WTC11 (cell line): ENCODE results near the gene FOXJ1. TPM values are rescaled to one million over a fixed set of nuclear protein-coding genes. Genes with fewer than 3 reads are reported as not detected.

Experiments used
- ATAC-seq: fragments of 200-7000 bp; cut with Tn5 transposase; 2 replicates; pipeline ENCODE4 v1.10.0; 2021; ENCODE audit warnings: mild to moderate bottlenecking, moderate library complexity
- CTCF ChIA-PET: fragments of 300-600 bp; sonication (Branson Sonifier 250); formaldehyde crosslinking; loops from one replicate; lab custom pipeline; 2021; ENCODE audit warnings: antibody characterized with exemption; lab: Charles Lee
- POLR2A ChIA-PET: fragments of 350-600 bp; sonication (Branson Sonifier 250); formaldehyde crosslinking; loops from one replicate; lab custom pipeline; 2021; ENCODE audit warnings: antibody characterized with exemption; lab: Charles Lee
- DNase-seq: peaks from one replicate; pipeline ENCODE4 v3.0.0; 2021; ENCODE audit warnings: low spot score
- H3K27ac Mint-ChIP-seq: 2 replicates; pipeline ENCODE4 v1.8.0; 2021; ENCODE audit warnings: mixed read lengths
- H3K27me3 Mint-ChIP-seq: 2 replicates; pipeline ENCODE4 v1.8.0; 2021; ENCODE audit warnings: low read depth, mild to moderate bottlenecking, moderate library complexity, mixed read lengths
- H3K36me3 Mint-ChIP-seq: 2 replicates; pipeline ENCODE4 v1.8.0; 2021; ENCODE audit warnings: mixed read lengths
- H3K4me1 Mint-ChIP-seq: 2 replicates; pipeline ENCODE4 v1.8.0; 2022; ENCODE audit warnings: mixed read lengths
- H3K4me3 Mint-ChIP-seq: 2 replicates; pipeline ENCODE4 v1.8.0; 2021; ENCODE audit warnings: mild to moderate bottlenecking, moderate library complexity, mixed read lengths
- H3K9me3 Mint-ChIP-seq: 2 replicates; pipeline ENCODE4 v1.8.0; 2021; ENCODE audit warnings: mixed read lengths
- ATF1 ChIP-seq: sonication (generic); formaldehyde crosslinking; IDR thresholded peaks from 2 replicates; pipeline ENCODE4 v1.8.1; 2023; ENCODE audit warnings: mild to moderate bottlenecking, moderate library complexity, missing genetic modification reagents
- CBFB ChIP-seq: sonication (generic); formaldehyde crosslinking; IDR thresholded peaks from 2 replicates; pipeline ENCODE4 v1.8.1; 2022; ENCODE audit warnings: mild to moderate bottlenecking, low read depth, missing genetic modification reagents
- ESRRA ChIP-seq: sonication (generic); formaldehyde crosslinking; IDR thresholded peaks from 2 replicates; pipeline ENCODE4 v1.8.1; 2022; ENCODE audit warnings: mild to moderate bottlenecking, missing genetic modification reagents, borderline replicate concordance
- GRHL2 ChIP-seq: fragments of 250-450 bp; sonication (Bioruptor Pico); IDR thresholded peaks from 2 replicates; pipeline ENCODE4 v1.8.0; 2022; ENCODE audit warnings: mild to moderate bottlenecking, moderate library complexity; ENCODE audit not compliant: insufficient replicate concordance, severe bottlenecking
- GTF2I ChIP-seq: fragments of 250-450 bp; sonication (Bioruptor Pico); conservative IDR thresholded peaks from 2 replicates; pipeline ENCODE4 v1.4.0; 2021; ENCODE audit warnings: mild to moderate bottlenecking
- KAT7 ChIP-seq: sonication (generic); formaldehyde crosslinking; IDR thresholded peaks from 2 replicates; pipeline ENCODE4 v1.8.1; 2023; ENCODE audit warnings: missing genetic modification reagents, mild to moderate bottlenecking, borderline replicate concordance
- RELA ChIP-seq: sonication (generic); formaldehyde crosslinking; IDR thresholded peaks from 2 replicates; pipeline ENCODE4 v1.8.1; 2022; ENCODE audit warnings: missing genetic modification reagents, mild to moderate bottlenecking, borderline replicate concordance
- RORB ChIP-seq: fragments of 250-450 bp; sonication (Bioruptor Pico); IDR thresholded peaks from 2 replicates; pipeline ENCODE4 v1.9.0; 2021; ENCODE audit warnings: mild to moderate bottlenecking
- ZNF263 ChIP-seq: sonication (generic); formaldehyde crosslinking; IDR thresholded peaks from 2 replicates; pipeline ENCODE4 v1.8.1; 2022; ENCODE audit warnings: low read depth, mild to moderate bottlenecking, moderate library complexity, missing genetic modification reagents
- ZNF317 ChIP-seq: sonication (generic); formaldehyde crosslinking; IDR thresholded peaks from 2 replicates; pipeline ENCODE4 v1.8.1; 2023; ENCODE audit warnings: low read depth, mild to moderate bottlenecking, moderate library complexity, missing genetic modification reagents, borderline replicate concordance
- ZNF396 ChIP-seq: fragments of 250-450 bp; sonication (Bioruptor Pico); IDR thresholded peaks from 2 replicates; pipeline ENCODE4 v1.8.0; 2021; ENCODE audit warnings: mild to moderate bottlenecking, moderate library complexity, borderline replicate concordance
- ZNF671 ChIP-seq: fragments of 250-450 bp; sonication (Bioruptor Pico); IDR thresholded peaks from 2 replicates; pipeline ENCODE4 v1.8.0; 2021; ENCODE audit warnings: mild to moderate bottlenecking
- total RNA-seq: library from RNA; stranded (reverse); gene quantifications from 3 replicates; pipeline ENCODE4 v1.2.3, GENCODE V29; 2021
- TF ChIP-seq, protein P1 (sequence below): sonication (generic); formaldehyde crosslinking; IDR thresholded peaks from 2 replicates; pipeline ENCODE4 v1.8.0; 2022; ENCODE audit warnings: missing genetic modification reagents
- TF ChIP-seq, protein P2 (sequence below): sonication (generic); formaldehyde crosslinking; IDR thresholded peaks from 2 replicates; pipeline ENCODE4 v1.8.1; 2023; ENCODE audit warnings: mild to moderate bottlenecking, missing genetic modification reagents
- TF ChIP-seq, protein P3 (sequence below): sonication (generic); formaldehyde crosslinking; IDR thresholded peaks from 2 replicates; pipeline ENCODE4 v1.8.1; 2022; ENCODE audit warnings: mild to moderate bottlenecking, moderate library complexity, missing genetic modification reagents
- TF ChIP-seq, protein P4 (sequence below): fragments of 250-450 bp; sonication (Bioruptor Pico); IDR thresholded peaks from 2 replicates; pipeline ENCODE4 v1.8.0; 2021; ENCODE audit warnings: mild to moderate bottlenecking
- TF ChIP-seq, protein P5 (sequence below): fragments of 250-450 bp; sonication (Bioruptor Pico); IDR thresholded peaks from 2 replicates; pipeline ENCODE4 v2.1.2; 2022; ENCODE audit warnings: mild to moderate bottlenecking, moderate library complexity
- TF ChIP-seq, protein P6 (sequence below): fragments of 250-450 bp; sonication (Bioruptor Pico); IDR thresholded peaks from 2 replicates; pipeline ENCODE4 v1.9.0; 2021; ENCODE audit warnings: mild to moderate bottlenecking
- TF ChIP-seq, protein P7 (sequence below): sonication (generic); formaldehyde crosslinking; IDR thresholded peaks from 2 replicates; pipeline ENCODE4 v1.8.0; 2023; ENCODE audit warnings: mild to moderate bottlenecking, missing genetic modification reagents
- TF ChIP-seq, protein P8 (sequence below): sonication (generic); formaldehyde crosslinking; IDR thresholded peaks from 2 replicates; pipeline ENCODE4 v1.8.1; 2022; ENCODE audit warnings: low read depth, mild to moderate bottlenecking, moderate library complexity, missing genetic modification reagents, borderline replicate concordance

FOXJ1 gene
- total RNA-seq, 1 experiment from 2014 or later: 11.8 TPM

DNA sequence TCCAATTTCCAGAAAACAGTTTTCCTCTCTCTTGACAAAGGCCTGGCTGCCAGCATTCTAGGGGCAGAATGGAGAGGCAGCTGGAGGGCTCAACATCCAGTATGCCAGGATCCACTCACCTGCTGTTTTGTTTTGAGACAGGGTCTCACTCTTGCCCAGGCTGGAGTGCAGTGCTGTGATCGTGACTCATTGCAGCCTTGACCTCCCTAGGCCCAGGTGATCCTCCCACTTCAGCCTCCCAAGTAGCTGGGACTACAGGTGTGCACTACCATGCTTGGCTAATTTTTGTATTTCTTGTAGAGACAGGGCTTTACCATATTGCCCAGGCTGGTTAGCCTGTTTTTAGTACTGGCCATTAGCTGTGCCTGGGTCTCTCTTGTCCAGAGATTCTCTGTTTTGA, 29.1 kb upstream of the FOXJ1 start:
- Mint-ChIP-seq H3K36me3 (no peaks in the 10 kb centered on the region), H3K4me1 (peaks cover 3% of the 10 kb centered on the region; the same call in 1 of the 2 replicates), H3K4me3 (no peak overlapping the region), H3K27ac (no peak overlapping the region), H3K9me3 (no peaks in the 10 kb centered on the region), H3K27me3 (no peaks in the 10 kb centered on the region)
- no peak for TF ChIP-seq ESRRA (CRISPR knock-in tag)
- TF ChIP-seq, protein P1, sequence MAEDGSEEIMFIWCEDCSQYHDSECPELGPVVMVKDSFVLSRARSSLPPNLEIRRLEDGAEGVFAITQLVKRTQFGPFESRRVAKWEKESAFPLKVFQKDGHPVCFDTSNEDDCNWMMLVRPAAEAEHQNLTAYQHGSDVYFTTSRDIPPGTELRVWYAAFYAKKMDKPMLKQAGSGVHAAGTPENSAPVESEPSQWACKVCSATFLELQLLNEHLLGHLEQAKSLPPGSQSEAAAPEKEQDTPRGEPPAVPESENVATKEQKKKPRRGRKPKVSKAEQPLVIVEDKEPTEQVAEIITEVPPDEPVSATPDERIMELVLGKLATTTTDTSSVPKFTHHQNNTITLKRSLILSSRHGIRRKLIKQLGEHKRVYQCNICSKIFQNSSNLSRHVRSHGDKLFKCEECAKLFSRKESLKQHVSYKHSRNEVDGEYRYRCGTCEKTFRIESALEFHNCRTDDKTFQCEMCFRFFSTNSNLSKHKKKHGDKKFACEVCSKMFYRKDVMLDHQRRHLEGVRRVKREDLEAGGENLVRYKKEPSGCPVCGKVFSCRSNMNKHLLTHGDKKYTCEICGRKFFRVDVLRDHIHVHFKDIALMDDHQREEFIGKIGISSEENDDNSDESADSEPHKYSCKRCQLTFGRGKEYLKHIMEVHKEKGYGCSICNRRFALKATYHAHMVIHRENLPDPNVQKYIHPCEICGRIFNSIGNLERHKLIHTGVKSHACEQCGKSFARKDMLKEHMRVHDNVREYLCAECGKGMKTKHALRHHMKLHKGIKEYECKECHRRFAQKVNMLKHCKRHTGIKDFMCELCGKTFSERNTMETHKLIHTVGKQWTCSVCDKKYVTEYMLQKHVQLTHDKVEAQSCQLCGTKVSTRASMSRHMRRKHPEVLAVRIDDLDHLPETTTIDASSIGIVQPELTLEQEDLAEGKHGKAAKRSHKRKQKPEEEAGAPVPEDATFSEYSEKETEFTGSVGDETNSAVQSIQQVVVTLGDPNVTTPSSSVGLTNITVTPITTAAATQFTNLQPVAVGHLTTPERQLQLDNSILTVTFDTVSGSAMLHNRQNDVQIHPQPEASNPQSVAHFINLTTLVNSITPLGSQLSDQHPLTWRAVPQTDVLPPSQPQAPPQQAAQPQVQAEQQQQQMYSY: no peak
- TF ChIP-seq, protein P2, sequence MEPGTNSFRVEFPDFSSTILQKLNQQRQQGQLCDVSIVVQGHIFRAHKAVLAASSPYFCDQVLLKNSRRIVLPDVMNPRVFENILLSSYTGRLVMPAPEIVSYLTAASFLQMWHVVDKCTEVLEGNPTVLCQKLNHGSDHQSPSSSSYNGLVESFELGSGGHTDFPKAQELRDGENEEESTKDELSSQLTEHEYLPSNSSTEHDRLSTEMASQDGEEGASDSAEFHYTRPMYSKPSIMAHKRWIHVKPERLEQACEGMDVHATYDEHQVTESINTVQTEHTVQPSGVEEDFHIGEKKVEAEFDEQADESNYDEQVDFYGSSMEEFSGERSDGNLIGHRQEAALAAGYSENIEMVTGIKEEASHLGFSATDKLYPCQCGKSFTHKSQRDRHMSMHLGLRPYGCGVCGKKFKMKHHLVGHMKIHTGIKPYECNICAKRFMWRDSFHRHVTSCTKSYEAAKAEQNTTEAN (CRISPR knock-in tag): no peak
- no peak for TF ChIP-seq ZNF263
- no peak for TF ChIP-seq RORB
- no peak for TF ChIP-seq RELA (CRISPR knock-in tag)
- TF ChIP-seq ATF1: no peak
- TF ChIP-seq, protein P3, sequence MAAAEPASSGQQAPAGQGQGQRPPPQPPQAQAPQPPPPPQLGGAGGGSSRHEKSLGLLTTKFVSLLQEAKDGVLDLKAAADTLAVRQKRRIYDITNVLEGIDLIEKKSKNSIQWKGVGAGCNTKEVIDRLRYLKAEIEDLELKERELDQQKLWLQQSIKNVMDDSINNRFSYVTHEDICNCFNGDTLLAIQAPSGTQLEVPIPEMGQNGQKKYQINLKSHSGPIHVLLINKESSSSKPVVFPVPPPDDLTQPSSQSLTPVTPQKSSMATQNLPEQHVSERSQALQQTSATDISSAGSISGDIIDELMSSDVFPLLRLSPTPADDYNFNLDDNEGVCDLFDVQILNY (CRISPR knock-in tag): no peak
- TF ChIP-seq, protein P4, sequence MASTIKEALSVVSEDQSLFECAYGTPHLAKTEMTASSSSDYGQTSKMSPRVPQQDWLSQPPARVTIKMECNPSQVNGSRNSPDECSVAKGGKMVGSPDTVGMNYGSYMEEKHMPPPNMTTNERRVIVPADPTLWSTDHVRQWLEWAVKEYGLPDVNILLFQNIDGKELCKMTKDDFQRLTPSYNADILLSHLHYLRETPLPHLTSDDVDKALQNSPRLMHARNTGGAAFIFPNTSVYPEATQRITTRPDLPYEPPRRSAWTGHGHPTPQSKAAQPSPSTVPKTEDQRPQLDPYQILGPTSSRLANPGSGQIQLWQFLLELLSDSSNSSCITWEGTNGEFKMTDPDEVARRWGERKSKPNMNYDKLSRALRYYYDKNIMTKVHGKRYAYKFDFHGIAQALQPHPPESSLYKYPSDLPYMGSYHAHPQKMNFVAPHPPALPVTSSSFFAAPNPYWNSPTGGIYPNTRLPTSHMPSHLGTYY (CRISPR knock-in tag): no peak
- TF ChIP-seq, protein P5, sequence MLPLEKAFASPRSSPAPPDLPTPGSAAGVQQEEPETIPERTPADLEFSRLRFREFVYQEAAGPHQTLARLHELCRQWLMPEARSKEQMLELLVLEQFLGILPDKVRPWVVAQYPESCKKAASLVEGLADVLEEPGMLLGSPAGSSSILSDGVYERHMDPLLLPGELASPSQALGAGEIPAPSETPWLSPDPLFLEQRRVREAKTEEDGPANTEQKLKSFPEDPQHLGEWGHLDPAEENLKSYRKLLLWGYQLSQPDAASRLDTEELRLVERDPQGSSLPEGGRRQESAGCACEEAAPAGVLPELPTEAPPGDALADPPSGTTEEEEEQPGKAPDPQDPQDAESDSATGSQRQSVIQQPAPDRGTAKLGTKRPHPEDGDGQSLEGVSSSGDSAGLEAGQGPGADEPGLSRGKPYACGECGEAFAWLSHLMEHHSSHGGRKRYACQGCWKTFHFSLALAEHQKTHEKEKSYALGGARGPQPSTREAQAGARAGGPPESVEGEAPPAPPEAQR (CRISPR knock-in tag): no peak
- TF ChIP-seq ZNF396 (CRISPR knock-in tag): no peak
- no peak for TF ChIP-seq ZNF317 (CRISPR knock-in tag)
- no peak for ATAC-seq
- DNase-seq: no peak
- ChIA-PET CTCF (interaction anchor here (0.8 to 1.5 kb wide), 4 partner anchors 9 to 110 kb away, joined by 3 to 6 read pairs (median 4); no protein-coding TSS in a partner anchor), POLR2A (no interaction called here)

DNA sequence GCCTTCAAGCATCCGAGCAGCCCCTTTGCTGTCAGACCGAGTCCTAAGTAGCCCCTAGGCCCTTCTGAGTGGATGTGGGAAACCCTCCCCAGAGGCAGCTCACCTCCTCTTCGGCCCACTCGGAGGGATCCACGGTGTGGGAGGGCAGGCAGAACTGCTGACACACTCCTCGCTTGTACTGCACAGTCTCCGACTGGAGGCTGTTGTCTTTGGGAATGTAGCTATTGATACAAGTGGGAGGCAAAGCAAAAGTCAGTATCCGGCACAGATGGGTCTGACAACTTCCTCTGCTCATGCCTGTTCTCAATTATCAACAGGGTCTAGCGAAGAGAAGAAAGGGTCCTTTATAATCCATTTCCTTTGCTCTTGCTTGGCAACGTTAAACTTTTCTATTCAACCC, 25.9 kb upstream of the FOXJ1 start:
- no peak overlapping the region for H3K4me3 Mint-ChIP-seq
- CTCF ChIA-PET: interaction anchor here (0.8 to 1.7 kb wide), 10 partner anchors 10 to 153 kb away, joined by 3 to 12 read pairs (median 4); no protein-coding TSS in a partner anchor
- H3K27me3 Mint-ChIP-seq: no peaks in the 10 kb centered on the region
- no peaks in the 10 kb centered on the region for H3K36me3 Mint-ChIP-seq
- DNase-seq (no peak), ATAC-seq (no peak)
- no peaks in the 10 kb centered on the region for H3K9me3 Mint-ChIP-seq
- POLR2A ChIA-PET: no interaction called here
- no peak overlapping the region for H3K27ac Mint-ChIP-seq
- H3K4me1 Mint-ChIP-seq: peaks cover 17% of the 10 kb centered on the region
- no peak for TF ChIP-seq CBFB (CRISPR knock-in tag)
- TF ChIP-seq, protein P6, sequence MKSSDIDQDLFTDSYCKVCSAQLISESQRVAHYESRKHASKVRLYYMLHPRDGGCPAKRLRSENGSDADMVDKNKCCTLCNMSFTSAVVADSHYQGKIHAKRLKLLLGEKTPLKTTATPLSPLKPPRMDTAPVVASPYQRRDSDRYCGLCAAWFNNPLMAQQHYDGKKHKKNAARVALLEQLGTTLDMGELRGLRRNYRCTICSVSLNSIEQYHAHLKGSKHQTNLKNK (CRISPR knock-in tag): no peak
- TF ChIP-seq, protein P7, sequence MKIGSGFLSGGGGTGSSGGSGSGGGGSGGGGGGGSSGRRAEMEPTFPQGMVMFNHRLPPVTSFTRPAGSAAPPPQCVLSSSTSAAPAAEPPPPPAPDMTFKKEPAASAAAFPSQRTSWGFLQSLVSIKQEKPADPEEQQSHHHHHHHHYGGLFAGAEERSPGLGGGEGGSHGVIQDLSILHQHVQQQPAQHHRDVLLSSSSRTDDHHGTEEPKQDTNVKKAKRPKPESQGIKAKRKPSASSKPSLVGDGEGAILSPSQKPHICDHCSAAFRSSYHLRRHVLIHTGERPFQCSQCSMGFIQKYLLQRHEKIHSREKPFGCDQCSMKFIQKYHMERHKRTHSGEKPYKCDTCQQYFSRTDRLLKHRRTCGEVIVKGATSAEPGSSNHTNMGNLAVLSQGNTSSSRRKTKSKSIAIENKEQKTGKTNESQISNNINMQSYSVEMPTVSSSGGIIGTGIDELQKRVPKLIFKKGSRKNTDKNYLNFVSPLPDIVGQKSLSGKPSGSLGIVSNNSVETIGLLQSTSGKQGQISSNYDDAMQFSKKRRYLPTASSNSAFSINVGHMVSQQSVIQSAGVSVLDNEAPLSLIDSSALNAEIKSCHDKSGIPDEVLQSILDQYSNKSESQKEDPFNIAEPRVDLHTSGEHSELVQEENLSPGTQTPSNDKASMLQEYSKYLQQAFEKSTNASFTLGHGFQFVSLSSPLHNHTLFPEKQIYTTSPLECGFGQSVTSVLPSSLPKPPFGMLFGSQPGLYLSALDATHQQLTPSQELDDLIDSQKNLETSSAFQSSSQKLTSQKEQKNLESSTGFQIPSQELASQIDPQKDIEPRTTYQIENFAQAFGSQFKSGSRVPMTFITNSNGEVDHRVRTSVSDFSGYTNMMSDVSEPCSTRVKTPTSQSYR (CRISPR knock-in tag): no peak
- TF ChIP-seq KAT7 (CRISPR knock-in tag): no peak
- no peak for TF ChIP-seq GRHL2 (CRISPR knock-in tag)
- TF ChIP-seq RORB: no peak
- TF ChIP-seq, protein P8, sequence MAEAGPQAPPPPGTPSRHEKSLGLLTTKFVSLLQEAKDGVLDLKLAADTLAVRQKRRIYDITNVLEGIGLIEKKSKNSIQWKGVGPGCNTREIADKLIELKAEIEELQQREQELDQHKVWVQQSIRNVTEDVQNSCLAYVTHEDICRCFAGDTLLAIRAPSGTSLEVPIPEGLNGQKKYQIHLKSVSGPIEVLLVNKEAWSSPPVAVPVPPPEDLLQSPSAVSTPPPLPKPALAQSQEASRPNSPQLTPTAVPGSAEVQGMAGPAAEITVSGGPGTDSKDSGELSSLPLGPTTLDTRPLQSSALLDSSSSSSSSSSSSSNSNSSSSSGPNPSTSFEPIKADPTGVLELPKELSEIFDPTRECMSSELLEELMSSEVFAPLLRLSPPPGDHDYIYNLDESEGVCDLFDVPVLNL (CRISPR knock-in tag): no peak
- TF ChIP-seq, protein P3 (CRISPR knock-in tag): no peak
- no peak for TF ChIP-seq GTF2I (CRISPR knock-in tag)
- TF ChIP-seq ZNF671: no peak
